Measurements from ENCODE around the gene RABEP1. TPM values are rescaled to one million over a fixed set of nuclear protein-coding genes. Genes with fewer than 3 reads are reported as not detected.

RABEP1 gene
- total RNA-seq, 2 donors from 2014 or later, result 32.2 to 32.8 TPM

GRCh38 chr17:5254414-5254813, 27.7 kb upstream of the RABEP1 start:
- 73 to 75% methylated on average over 6 of the region's 7 CpGs for WGBS, 2 experiments (ENCODE audit: insufficient coverage in 1 of 2, insufficient read length in 1 of 2)
- no peaks in the 10 kb centered on the region for H3K27me3 Mint-ChIP-seq (ENCODE audit: insufficient read depth)
- H3K27ac Mint-ChIP-seq, result no peak overlapping the region
- no peaks in the 10 kb centered on the region for H3K36me3 Mint-ChIP-seq (ENCODE audit: low read depth)
- H3K9me3 ChIP-seq (ENCODE audit: control insufficient read depth, low read length), result no peaks in the 10 kb centered on the region
- no peak overlapping the region for H3K27ac ChIP-seq (ENCODE audit: low read depth, low read length)
- no peak for DNase-seq
- TF ChIP-seq, protein P1, sequence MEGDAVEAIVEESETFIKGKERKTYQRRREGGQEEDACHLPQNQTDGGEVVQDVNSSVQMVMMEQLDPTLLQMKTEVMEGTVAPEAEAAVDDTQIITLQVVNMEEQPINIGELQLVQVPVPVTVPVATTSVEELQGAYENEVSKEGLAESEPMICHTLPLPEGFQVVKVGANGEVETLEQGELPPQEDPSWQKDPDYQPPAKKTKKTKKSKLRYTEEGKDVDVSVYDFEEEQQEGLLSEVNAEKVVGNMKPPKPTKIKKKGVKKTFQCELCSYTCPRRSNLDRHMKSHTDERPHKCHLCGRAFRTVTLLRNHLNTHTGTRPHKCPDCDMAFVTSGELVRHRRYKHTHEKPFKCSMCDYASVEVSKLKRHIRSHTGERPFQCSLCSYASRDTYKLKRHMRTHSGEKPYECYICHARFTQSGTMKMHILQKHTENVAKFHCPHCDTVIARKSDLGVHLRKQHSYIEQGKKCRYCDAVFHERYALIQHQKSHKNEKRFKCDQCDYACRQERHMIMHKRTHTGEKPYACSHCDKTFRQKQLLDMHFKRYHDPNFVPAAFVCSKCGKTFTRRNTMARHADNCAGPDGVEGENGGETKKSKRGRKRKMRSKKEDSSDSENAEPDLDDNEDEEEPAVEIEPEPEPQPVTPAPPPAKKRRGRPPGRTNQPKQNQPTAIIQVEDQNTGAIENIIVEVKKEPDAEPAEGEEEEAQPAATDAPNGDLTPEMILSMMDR (conservative IDR thresholded peaks at IDR 0.05), result no peak
- H3K4me3 Mint-ChIP-seq, result no peak overlapping the region
- no peaks in the 10 kb centered on the region for H3K9me3 Mint-ChIP-seq
- H3K4me3 ChIP-seq (ENCODE audit: low read length), result no peak overlapping the region
- no peaks in the 10 kb centered on the region for H3K4me1 ChIP-seq (ENCODE audit: control insufficient read depth, insufficient read depth, low read length)
- no peak overlapping the region for H3K9ac ChIP-seq (ENCODE audit: extremely low read depth, low read length, poor library complexity, severe bottlenecking)
- H3K4me1 Mint-ChIP-seq, result no peaks in the 10 kb centered on the region
- no peaks in the 10 kb centered on the region for H3K36me3 ChIP-seq (ENCODE audit: control insufficient read depth, insufficient read depth, low read length)
- H3K27me3 ChIP-seq (ENCODE audit: control insufficient read depth, insufficient read depth, low read length, poor library complexity, severe bottlenecking), result no peaks in the 10 kb centered on the region

DNA sequence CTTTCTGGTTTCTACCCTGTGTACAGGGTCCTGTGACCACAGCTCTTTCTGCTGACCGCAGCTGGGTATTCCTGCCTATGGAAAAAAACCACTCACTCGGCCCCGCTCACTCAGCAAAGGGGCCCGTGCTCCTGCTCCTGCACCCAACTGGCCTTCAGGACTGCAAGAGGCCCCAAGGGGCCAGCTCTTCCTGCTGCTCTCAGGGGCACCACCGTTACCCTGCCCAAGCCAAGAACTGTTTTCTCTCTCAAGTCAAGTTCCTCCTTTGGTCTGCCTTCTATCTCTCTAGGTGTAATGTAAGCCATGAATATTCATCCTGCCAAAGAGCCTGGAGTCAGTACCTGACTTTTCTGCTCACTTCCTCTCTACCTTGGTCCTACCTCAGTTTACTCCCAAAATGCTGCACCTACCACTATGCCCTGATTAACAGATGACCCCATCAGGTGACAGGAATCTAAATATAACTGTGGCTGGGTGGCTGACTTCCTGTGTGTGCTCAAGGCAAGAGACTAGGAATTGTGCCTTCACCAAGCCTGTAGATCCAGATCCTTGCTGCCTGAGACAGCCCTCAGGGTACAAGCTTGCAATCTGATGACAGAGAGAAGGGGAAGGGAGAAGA, 27.1 kb upstream of the RABEP1 start:
- H3K9ac ChIP-seq (ENCODE audit: extremely low read depth, low read length, poor library complexity, severe bottlenecking), result no peak overlapping the region
- Mint-ChIP-seq H3K9me3 (no peaks in the 10 kb centered on the region), H3K27me3 (ENCODE audit: insufficient read depth) (no peaks in the 10 kb centered on the region), H3K4me1 (no peaks in the 10 kb centered on the region), H3K36me3 (ENCODE audit: low read depth) (no peaks in the 10 kb centered on the region), H3K27ac (no peak overlapping the region), H3K4me3 (no peak overlapping the region)
- H3K9me3 ChIP-seq (ENCODE audit: control insufficient read depth, low read length), result no peaks in the 10 kb centered on the region
- H3K4me3 ChIP-seq (ENCODE audit: low read length), result no peak overlapping the region
- H3K4me1 ChIP-seq (ENCODE audit: control insufficient read depth, insufficient read depth, low read length), result no peaks in the 10 kb centered on the region
- no peaks in the 10 kb centered on the region for H3K36me3 ChIP-seq (ENCODE audit: control insufficient read depth, insufficient read depth, low read length)
- TF ChIP-seq, protein P1 (conservative IDR thresholded peaks at IDR 0.05), result no peak
- 87 to 90% methylated on average over 4 to 5 of the region's 5 CpGs for WGBS, 2 experiments (ENCODE audit: insufficient coverage in 1 of 2, insufficient read length in 1 of 2)
- H3K27me3 ChIP-seq (ENCODE audit: control insufficient read depth, insufficient read depth, low read length, poor library complexity, severe bottlenecking), result no peaks in the 10 kb centered on the region
- no peak for DNase-seq
- no peak overlapping the region for H3K27ac ChIP-seq (ENCODE audit: low read depth, low read length)

- Histone ChIP-seq H3K4me1 (ENCODE audit: control insufficient read depth, insufficient read depth, low read length) (no peaks in the 10 kb centered on the region), H3K27me3 (ENCODE audit: control insufficient read depth, insufficient read depth, low read length, poor library complexity, severe bottlenecking) (no peaks in the 10 kb centered on the region), H3K27ac (ENCODE audit: low read depth, low read length) (no peak overlapping the region), H3K36me3 (ENCODE audit: control insufficient read depth, insufficient read depth, low read length) (no peaks in the 10 kb centered on the region), H3K4me3 (ENCODE audit: low read length) (no peak overlapping the region), H3K9me3 (ENCODE audit: control insufficient read depth, low read length) (no peaks in the 10 kb centered on the region), H3K9ac (ENCODE audit: extremely low read depth, low read length, poor library complexity, severe bottlenecking) (no peak overlapping the region)
- no peaks in the 10 kb centered on the region for H3K9me3 Mint-ChIP-seq
- 80 to 96% methylated on average over 2 to 4 of the region's 5 CpGs for WGBS, 2 experiments (ENCODE audit: insufficient coverage in 1 of 2, insufficient read length in 1 of 2)
- H3K4me1 Mint-ChIP-seq, result no peaks in the 10 kb centered on the region
- TF ChIP-seq, protein P1 (conservative IDR thresholded peaks at IDR 0.05), result no peak
- H3K4me3 Mint-ChIP-seq, result no peak overlapping the region
- H3K27me3 Mint-ChIP-seq (ENCODE audit: insufficient read depth), result no peaks in the 10 kb centered on the region
- no peaks in the 10 kb centered on the region for H3K36me3 Mint-ChIP-seq (ENCODE audit: low read depth)
- DNase-seq, result no peak
- no peak overlapping the region for H3K27ac Mint-ChIP-seq
Measured at GRCh38 chr17:5257124-5257523, 25.0 kb upstream of the RABEP1 start.
